Measurements from ENCODE around the gene POLR3B. TPM values are rescaled to one million over a fixed set of nuclear protein-coding genes. Genes with fewer than 3 reads are reported as not detected.

POLR3B gene
- total and polyA plus RNA-seq, 2 of the 8 experiments (the other 6 are each of a cell fraction or from before 2014, with no cell fraction given), result 5.0 to 13.2 TPM

GRCh38 chr12:106387848-106388377 is 30.4 kb downstream of the POLR3B start:
- Histone ChIP-seq H2AK5ac (ENCODE audit: low read depth, low read length) (no peak overlapping the region), H2BK20ac (ENCODE audit: low read length) (no peak overlapping the region), H3K9me3 (ENCODE audit: insufficient read depth in 2 of 2, low read depth in 1 of 2, low read length in 1 of 2) (no peaks in the 10 kb centered on the region), H3K56ac (replicated peaks; ENCODE audit: insufficient read length, low read depth, low read length) (no peak overlapping the region), H3K27me3 (replicated peaks in 1 of 4; ENCODE audit: control insufficient read depth in 3 of 4, extremely low read depth in 1 of 4, insufficient read depth in 3 of 4, low read length in 3 of 4) (no peaks in the 10 kb centered on the region), H2BK12ac (ENCODE audit: low read depth, low read length) (no peak overlapping the region), H3K4me3 (ENCODE audit: extremely low read depth in 1 of 4, insufficient read depth in 2 of 4, low read depth in 3 of 4, low read length in 4 of 4) (no peak overlapping the region), H4K5ac (ENCODE audit: insufficient read length, low read depth, low read length) (no peak overlapping the region), H3K18ac (ENCODE audit: extremely low read depth, low read length) (no peak overlapping the region), H2BK5ac (ENCODE audit: low read depth, low read length) (no peak overlapping the region), H4K20me1 (replicated peaks in 1 of 2; ENCODE audit: control insufficient read depth in 1 of 2, insufficient read depth in 2 of 2, low read length in 2 of 2) (no peaks in the 10 kb centered on the region), H2AFZ (ENCODE audit: low read length) (no peak overlapping the region), H3K79me1 (ENCODE audit: low read depth, low read length) (no peaks in the 10 kb centered on the region), H3K79me2 (ENCODE audit: control insufficient read depth in 1 of 2, insufficient read depth in 2 of 2, low read length in 2 of 2) (no peaks in the 10 kb centered on the region), H2BK15ac (ENCODE audit: low read length) (no peak overlapping the region), H3K4me2 (ENCODE audit: insufficient read depth in 1 of 2, low read depth in 2 of 2, low read length in 2 of 2) (no peak overlapping the region), H4K91ac (replicated peaks; ENCODE audit: insufficient read length, low read length) (no peak overlapping the region), H4K8ac (ENCODE audit: extremely low read depth, insufficient read depth, low read length) (no peak overlapping the region), H3K14ac (ENCODE audit: insufficient read length) (no peak overlapping the region), H3K23ac (ENCODE audit: insufficient read length) (no peak overlapping the region), H3K36me3 (ENCODE audit: control insufficient read depth in 2 of 4, insufficient read depth in 4 of 4, low read length in 3 of 4) (peaks cover 0 to 4% (median 0%) of the 10 kb centered on the region in 4 experiments; a peak in 1 of 8 replicates), H2BK120ac (replicated peaks; ENCODE audit: low read depth, low read length) (no peak overlapping the region), H3K4ac (replicated peaks; ENCODE audit: insufficient read length, low read depth, low read length) (no peak overlapping the region), H3K9ac (replicated peaks in 1 of 4; ENCODE audit: extremely low read depth in 1 of 4, low read depth in 3 of 4, low read length in 3 of 4) (no peak overlapping the region), H3K23me2 (ENCODE audit: low read depth, low read length) (no peaks in the 10 kb centered on the region), H3K27ac (ENCODE audit: low read depth, low read length) (no peak overlapping the region), H3K4me1 (replicated peaks in 1 of 4; ENCODE audit: control insufficient read depth in 3 of 4, insufficient read depth in 4 of 4, low read length in 3 of 4) (no peaks in the 10 kb centered on the region)
- ChIA-PET CTCF (ENCODE audit: partially characterized antibody) (interaction anchor here (0.7 to 3.1 kb wide), 5 partner anchors 9 to 531 kb away, joined by 3 to 18 read pairs (median 4); no protein-coding TSS in a partner anchor), POLR2A (ENCODE audit: partially characterized antibody) (interaction anchor here (0.6 kb wide), 1 partner anchor 389 kb away, joined by 3 read pairs; no protein-coding TSS in a partner anchor)
- FAIRE-seq (no peak), DNase-seq (ENCODE audit: low read depth in 1 of 2, low spot score in 2 of 2) (no peak)
- 78% methylated on average over 1 of the region's 1 CpG; no CpG with 5 or more reads in 1 of the 2 experiments for WGBS, 2 experiments (ENCODE audit: extremely low coverage in 1 of 2, insufficient coverage in 1 of 2, insufficient read length in 1 of 2, insufficient replicate concordance in 2 of 2, low coverage in 1 of 2, low lambda C conversion rate in 2 of 2, missing lambda C conversion rate in 1 of 2)
- TF ChIP-seq CBX8 (IDR thresholded peaks at IDR 0.05; ENCODE audit: borderline replicate concordance, low read depth, low read length) (no peak), POLR2A (IDR thresholded peaks at IDR 0.05; ENCODE audit: control extremely low read depth in 1 of 2, low read depth in 2 of 2, low read length in 2 of 2) (no peak), MAX (IDR thresholded peaks at IDR 0.05) (no peak), BRCA1 (IDR thresholded peaks at IDR 0.05; ENCODE audit: low read depth, low read length) (no peak), FOSL1 (IDR thresholded peaks at IDR 0.05; ENCODE audit: insufficient read depth, low read depth, low read length) (no peak), POLR2AphosphoS5 (IDR thresholded peaks at IDR 0.05; ENCODE audit: low read depth, low read length) (no peak), SIX5 (IDR thresholded peaks at IDR 0.05; ENCODE audit: low read depth, low read length) (no peak)

Data from H1 (cell line).